Measurements from ENCODE around the gene TUBD1. TPM values are rescaled to one million over a fixed set of nuclear protein-coding genes. Genes with fewer than 3 reads are reported as not detected.

Gene TUBD1
- total and polyA plus RNA-seq, 2 of the 13 experiments (the other 11 are each of a cell fraction or from before 2014, with no cell fraction given) = 18.2 to 25.9 TPM

GRCh38 chr17:59858167-59858816 lies 34.5 kb downstream of the TUBD1 start:
- ChIA-PET CTCF (ENCODE audit: low intra/inter-chr PET ratio, low total read pairs) (interaction anchor here (1.6 to 2.5 kb wide), 2 partner anchors 104 to 111 kb away, joined by 30 to 39 read pairs; no protein-coding TSS in a partner anchor), POLR2A (interaction anchor here (0.6 to 1.1 kb wide), 2 partner anchors 107 to 642 kb away, joined by 3 to 4 read pairs; partner anchors contain the start of gene RNFT1)
- DNase-seq (ENCODE audit: low spot score) (no peak), ATAC-seq (no peak), FAIRE-seq (no peak)
- Histone ChIP-seq H3K4me2 (ENCODE audit: low read depth, low read length) (no peak overlapping the region), H3K27ac (ENCODE audit: extremely low read length, insufficient read depth, low read length) (peak overlapping the region; percentile 11), H4K20me1 (ENCODE audit: insufficient read depth, low read length) (no peaks in the 10 kb centered on the region), H3K9me3 (ENCODE audit: low read length) (no peaks in the 10 kb centered on the region), H2AFZ (ENCODE audit: low read length) (no peak overlapping the region), H3K27me3 (ENCODE audit: control insufficient read depth in 1 of 2, insufficient read depth in 2 of 2, low read length in 2 of 2) (no peaks in the 10 kb centered on the region), H3K36me3 (replicated peaks in 1 of 2; ENCODE audit: control insufficient read depth in 1 of 2, insufficient read depth in 2 of 2, low read length in 2 of 2) (peaks cover 4 to 9% of the 10 kb centered on the region in 2 experiments), H3K4me1 (ENCODE audit: insufficient read depth, low read length) (peaks cover 66% of the 10 kb centered on the region), H3K79me2 (ENCODE audit: insufficient read depth, low read length) (peaks cover 2% of the 10 kb centered on the region), H3K4me3 (replicated peaks in 1 of 3; ENCODE audit: insufficient read depth in 1 of 3, low read depth in 2 of 3, low read length in 3 of 3) (no peak overlapping the region), H3K9ac (ENCODE audit: insufficient read depth, low read depth, low read length) (no peak overlapping the region)
- in situ Hi-C loops (cut with HindIII; ENCODE audit: extremely low pct_ligation_motif_present, low pct_unique_long_range_greater_than_20kb) = no loop called here
- BruUV-seq (replicated peaks) = no TSS peak
- TF ChIP-seq ZBTB1 (CRISPR knock-in tag; IDR thresholded peaks at IDR 0.05; ENCODE audit: borderline replicate concordance) (no peak), GABPB1 (CRISPR knock-in tag; IDR thresholded peaks at IDR 0.05) (no peak), ZNF276 (CRISPR knock-in tag; IDR thresholded peaks at IDR 0.05; ENCODE audit: low read depth) (no peak), ZFP90 (CRISPR knock-in tag; IDR thresholded peaks at IDR 0.05; ENCODE audit: borderline replicate concordance) (no peak), HDAC2 (CRISPR knock-in tag; IDR thresholded peaks at IDR 0.05) (no peak), ZNF513 (CRISPR knock-in tag; conservative IDR thresholded peaks at IDR 0.05) (no peak), PTBP1 (IDR thresholded peaks at IDR 0.05; ENCODE audit: low read depth, low read length, poor library complexity, severe bottlenecking) (no peak), SIX4 (CRISPR knock-in tag; IDR thresholded peaks at IDR 0.05) (no peak), NR2F6 (IDR thresholded peaks at IDR 0.05) (no peak), NR2F6 (CRISPR knock-in tag; IDR thresholded peaks at IDR 0.05) (no peak), MIER2 (CRISPR knock-in tag; IDR thresholded peaks at IDR 0.05) (no peak), ZBTB10 (CRISPR knock-in tag; IDR thresholded peaks at IDR 0.05; ENCODE audit: borderline replicate concordance) (no peak), FOXA3 (CRISPR knock-in tag; IDR thresholded peaks at IDR 0.05) (no peak), NFE2L1 (CRISPR knock-in tag; IDR thresholded peaks at IDR 0.05; ENCODE audit: borderline replicate concordance) (no peak)
- WGBS (ENCODE audit: low lambda C conversion rate) = 95% methylated on average over 5 of the region's 5 CpGs
- intact Hi-C loops (cut with micrococcal nuclease; ENCODE audit: unreplicated experiment) = no loop called here
